Measurements from ENCODE around the gene RNF223. TPM values are rescaled to one million over a fixed set of nuclear protein-coding genes. Genes with fewer than 3 reads are reported as not detected.

The RNF223 gene
- total RNA-seq, 4 donors from 2014 or later, result not detected

DNA sequence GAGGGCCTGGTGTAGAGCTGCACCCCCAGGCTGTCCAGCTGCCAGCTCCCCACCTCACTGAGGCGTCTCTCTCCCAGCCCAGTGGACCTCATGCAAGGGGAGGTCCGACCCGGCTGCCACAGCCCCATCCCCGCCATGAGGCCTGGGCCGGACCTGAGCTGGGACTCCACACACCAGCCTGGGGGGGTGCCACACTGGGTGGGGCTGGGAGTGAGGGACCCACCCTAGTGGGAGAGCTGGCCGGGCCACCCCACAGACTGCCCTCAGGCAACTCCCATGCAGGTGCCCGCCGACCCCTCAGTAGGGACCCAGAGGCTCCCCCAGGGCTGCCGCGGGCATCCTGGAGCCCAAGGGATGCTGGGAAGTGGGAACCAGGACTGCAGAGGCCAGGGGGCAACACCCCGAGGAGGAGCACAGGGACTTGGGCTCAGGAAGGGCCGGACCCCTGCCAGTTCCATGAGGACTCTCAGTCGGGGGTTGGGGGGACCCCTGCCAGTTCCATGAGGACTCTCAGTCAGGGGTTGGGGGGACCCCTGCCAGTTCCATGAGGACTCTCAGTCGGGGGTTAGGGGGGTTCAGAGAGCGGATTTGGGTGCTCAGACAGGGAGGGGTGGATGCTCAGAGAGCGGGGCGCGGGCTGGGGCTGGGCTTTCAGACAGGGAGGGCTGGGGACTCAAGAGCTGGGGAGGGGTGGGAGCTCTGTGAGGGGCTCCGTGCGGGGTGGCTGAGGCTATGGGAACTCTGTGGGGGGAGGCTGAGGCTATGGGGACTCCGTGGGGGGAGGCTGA, 1.2 kb upstream of the RNF223 start:
- H3K27ac ChIP-seq, result no peak overlapping the region
- TF ChIP-seq POLR2A (IDR thresholded peaks at IDR 0.05), result no peak
- TF ChIP-seq, protein P1, sequence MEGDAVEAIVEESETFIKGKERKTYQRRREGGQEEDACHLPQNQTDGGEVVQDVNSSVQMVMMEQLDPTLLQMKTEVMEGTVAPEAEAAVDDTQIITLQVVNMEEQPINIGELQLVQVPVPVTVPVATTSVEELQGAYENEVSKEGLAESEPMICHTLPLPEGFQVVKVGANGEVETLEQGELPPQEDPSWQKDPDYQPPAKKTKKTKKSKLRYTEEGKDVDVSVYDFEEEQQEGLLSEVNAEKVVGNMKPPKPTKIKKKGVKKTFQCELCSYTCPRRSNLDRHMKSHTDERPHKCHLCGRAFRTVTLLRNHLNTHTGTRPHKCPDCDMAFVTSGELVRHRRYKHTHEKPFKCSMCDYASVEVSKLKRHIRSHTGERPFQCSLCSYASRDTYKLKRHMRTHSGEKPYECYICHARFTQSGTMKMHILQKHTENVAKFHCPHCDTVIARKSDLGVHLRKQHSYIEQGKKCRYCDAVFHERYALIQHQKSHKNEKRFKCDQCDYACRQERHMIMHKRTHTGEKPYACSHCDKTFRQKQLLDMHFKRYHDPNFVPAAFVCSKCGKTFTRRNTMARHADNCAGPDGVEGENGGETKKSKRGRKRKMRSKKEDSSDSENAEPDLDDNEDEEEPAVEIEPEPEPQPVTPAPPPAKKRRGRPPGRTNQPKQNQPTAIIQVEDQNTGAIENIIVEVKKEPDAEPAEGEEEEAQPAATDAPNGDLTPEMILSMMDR (IDR thresholded peaks at IDR 0.05), result no peak
- H3K9me3 ChIP-seq, result no peaks in the 10 kb centered on the region
- intact Hi-C loops (cut with DNase I), result no loop called here
- WGBS, 2 donors, result 47 to 64% methylated on average over 6 to 10 of the region's 21 CpGs
- H3K27me3 ChIP-seq, result no peaks in the 10 kb centered on the region
- DNase-seq, result no peak
- no peaks in the 10 kb centered on the region for H3K36me3 ChIP-seq
- no peak overlapping the region for H3K4me3 ChIP-seq (replicated peaks in 1 of 3)
- H3K4me1 ChIP-seq, result peaks cover 6 to 12% of the 10 kb centered on the region in 2 donors

DNA sequence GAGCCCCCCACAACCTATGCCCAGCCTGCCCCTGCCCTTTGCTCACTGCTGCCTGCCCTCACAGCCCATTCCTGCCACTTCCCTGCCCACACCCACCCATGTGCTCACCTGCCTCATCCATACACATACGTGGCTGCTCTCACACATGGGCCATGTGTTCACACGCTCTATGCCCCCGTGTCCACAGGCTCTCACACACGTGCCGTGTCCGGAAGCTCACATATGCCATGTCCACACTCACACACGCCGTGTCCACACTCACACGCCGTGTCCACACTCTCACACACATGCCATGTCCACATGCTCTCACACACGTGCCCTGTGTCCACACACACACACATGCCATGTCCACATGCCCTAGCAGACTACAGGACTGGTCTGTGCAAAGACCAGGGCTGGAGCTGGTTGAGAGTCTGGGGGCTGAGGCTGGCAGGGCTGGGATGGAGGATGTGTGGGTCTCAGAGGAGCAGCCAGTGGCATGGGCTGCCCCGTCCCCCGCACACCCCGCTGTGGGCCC, 583 bp upstream of the RNF223 start:
- no peaks in the 10 kb centered on the region for H3K9me3 ChIP-seq

DNA sequence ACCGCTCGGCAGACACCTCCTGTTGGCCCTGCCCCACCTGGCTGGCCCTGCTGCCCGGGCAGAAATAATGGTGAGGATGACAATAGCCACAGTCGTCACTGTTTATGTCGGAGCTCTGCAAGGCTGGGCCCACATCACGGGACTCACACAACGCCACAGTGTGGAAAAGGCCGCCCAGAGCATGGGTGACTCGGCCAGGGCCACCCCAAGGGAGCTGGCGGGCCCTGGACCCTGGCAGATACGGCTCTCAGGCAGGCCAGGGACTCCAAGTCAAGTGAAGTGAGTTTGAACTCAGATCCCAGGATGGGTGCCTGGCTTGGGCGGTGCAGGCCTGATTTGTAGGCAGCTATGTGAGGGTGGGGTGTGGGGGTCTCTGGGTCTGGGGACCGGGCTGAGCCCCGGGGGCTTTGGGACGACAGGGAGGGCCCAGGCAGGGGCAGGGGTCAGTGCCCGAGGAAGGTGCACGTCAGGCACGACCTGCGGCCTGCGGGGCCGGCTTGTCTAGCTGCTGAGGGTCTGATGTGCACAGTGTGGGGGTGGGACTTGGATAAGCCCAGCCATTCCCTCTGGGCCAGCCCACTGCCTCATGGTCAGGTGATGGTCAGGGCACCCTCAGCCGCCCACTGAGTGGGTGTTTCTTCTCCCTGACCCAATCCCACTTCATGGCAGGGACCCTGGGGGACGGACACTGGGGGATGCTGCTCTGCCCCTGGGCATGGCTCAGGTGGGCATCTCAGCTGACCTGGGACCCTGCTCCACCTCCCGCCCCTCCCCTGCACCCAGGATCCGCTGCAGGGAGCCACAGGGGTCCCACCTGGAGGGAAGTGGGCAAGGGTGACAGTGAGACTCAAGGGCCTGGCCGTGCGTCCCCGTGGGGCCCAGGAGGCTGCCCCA, 1.0 kb downstream of the RNF223 start:
- H3K27me3 ChIP-seq, result no peaks in the 10 kb centered on the region
- peaks cover 5 to 16% of the 10 kb centered on the region in 2 donors for H3K4me1 ChIP-seq
- intact Hi-C loops (cut with DNase I), result no loop called here
- H3K36me3 ChIP-seq, result no peaks in the 10 kb centered on the region
- H3K9me3 ChIP-seq, result no peaks in the 10 kb centered on the region
- DNase-seq, result no peak
- TF ChIP-seq, protein P1 (IDR thresholded peaks at IDR 0.05), result no peak
- TF ChIP-seq POLR2A (IDR thresholded peaks at IDR 0.05), result no peak
- H3K4me3 ChIP-seq (replicated peaks in 1 of 3), result no peak overlapping the region
- no peak overlapping the region for H3K27ac ChIP-seq
- WGBS, 2 donors, result 81 to 90% methylated on average over 4 to 9 of the region's 28 CpGs

More for the DNA sequence above, 583 bp upstream of the RNF223 start:
- Histone ChIP-seq H3K4me3 (replicated peaks in 1 of 3) (no peak overlapping the region), H3K36me3 (no peaks in the 10 kb centered on the region), H3K4me1 (peaks cover 0 to 6% of the 10 kb centered on the region in 2 donors), H3K27ac (no peak overlapping the region), H3K27me3 (no peaks in the 10 kb centered on the region)
- 81 to 85% methylated on average over 11 to 12 of the region's 14 CpGs for WGBS, 2 donors
- intact Hi-C loops (cut with DNase I), result no loop called here
- no peak for DNase-seq
- TF ChIP-seq, protein P1 (IDR thresholded peaks at IDR 0.05), result no peak
- no peak for TF ChIP-seq POLR2A (IDR thresholded peaks at IDR 0.05)

DNA sequence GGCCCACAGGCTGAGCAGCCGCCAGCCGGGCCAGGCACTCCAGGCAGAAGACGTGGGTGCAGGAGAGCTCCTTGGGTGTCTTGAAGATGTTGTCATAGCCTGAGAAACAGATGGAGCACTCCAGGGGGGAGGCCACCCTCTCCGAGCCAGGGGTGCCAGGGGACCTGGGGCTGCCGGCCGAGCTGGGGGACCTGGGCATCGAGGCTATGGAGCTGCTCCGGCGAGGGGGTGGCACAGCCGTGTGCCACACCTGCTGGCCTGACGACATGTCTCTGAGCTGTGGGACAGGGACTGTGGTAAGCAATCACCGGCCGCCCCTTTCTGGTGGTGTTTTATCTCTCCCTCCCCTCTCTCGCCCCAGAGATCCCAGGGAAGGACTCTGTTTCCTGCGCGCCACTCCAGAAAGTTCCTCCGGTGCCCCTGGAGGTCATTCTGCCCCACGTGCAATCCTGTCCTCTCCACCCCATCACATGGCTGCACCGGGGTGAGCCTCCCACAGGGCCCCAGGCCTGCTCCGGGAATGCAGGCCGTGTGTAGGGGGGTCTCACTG, 1.7 kb downstream of the RNF223 start:
- Histone ChIP-seq H3K27me3 (no peaks in the 10 kb centered on the region), H3K36me3 (no peaks in the 10 kb centered on the region), H3K4me1 (peaks cover 5 to 16% of the 10 kb centered on the region in 2 donors), H3K27ac (no peak overlapping the region), H3K9me3 (no peaks in the 10 kb centered on the region), H3K4me3 (replicated peaks in 1 of 3) (no peak overlapping the region)
- 77 to 85% methylated on average over 10 to 11 of the region's 21 CpGs for WGBS, 2 donors
- DNase-seq, result no peak
- TF ChIP-seq POLR2A (IDR thresholded peaks at IDR 0.05), result no peak
- TF ChIP-seq, protein P1 (IDR thresholded peaks at IDR 0.05), result no peak
- intact Hi-C loops (cut with DNase I), result no loop called here

Data from thyroid gland (tissue), 4 donors.